Limb (tissue), 2 donors: ENCODE measurements around the gene SSH2.
A peak's percentile ranks its signal among the peaks of the same experiment; 100 is the strongest.
"Not testable (repeated sequence)": the region's sequence is repeated elsewhere in the genome, so short reads cannot be mapped to it uniquely, and the experiment has no call there.

Experiments used
- DNase-seq, 2 donors: peaks; one replicate each; pipeline ENCODE4 v3.0.0-alpha.2; 2016; ENCODE audit errors: extremely low spot score in 2 of 2

The SSH2 gene, protein sequence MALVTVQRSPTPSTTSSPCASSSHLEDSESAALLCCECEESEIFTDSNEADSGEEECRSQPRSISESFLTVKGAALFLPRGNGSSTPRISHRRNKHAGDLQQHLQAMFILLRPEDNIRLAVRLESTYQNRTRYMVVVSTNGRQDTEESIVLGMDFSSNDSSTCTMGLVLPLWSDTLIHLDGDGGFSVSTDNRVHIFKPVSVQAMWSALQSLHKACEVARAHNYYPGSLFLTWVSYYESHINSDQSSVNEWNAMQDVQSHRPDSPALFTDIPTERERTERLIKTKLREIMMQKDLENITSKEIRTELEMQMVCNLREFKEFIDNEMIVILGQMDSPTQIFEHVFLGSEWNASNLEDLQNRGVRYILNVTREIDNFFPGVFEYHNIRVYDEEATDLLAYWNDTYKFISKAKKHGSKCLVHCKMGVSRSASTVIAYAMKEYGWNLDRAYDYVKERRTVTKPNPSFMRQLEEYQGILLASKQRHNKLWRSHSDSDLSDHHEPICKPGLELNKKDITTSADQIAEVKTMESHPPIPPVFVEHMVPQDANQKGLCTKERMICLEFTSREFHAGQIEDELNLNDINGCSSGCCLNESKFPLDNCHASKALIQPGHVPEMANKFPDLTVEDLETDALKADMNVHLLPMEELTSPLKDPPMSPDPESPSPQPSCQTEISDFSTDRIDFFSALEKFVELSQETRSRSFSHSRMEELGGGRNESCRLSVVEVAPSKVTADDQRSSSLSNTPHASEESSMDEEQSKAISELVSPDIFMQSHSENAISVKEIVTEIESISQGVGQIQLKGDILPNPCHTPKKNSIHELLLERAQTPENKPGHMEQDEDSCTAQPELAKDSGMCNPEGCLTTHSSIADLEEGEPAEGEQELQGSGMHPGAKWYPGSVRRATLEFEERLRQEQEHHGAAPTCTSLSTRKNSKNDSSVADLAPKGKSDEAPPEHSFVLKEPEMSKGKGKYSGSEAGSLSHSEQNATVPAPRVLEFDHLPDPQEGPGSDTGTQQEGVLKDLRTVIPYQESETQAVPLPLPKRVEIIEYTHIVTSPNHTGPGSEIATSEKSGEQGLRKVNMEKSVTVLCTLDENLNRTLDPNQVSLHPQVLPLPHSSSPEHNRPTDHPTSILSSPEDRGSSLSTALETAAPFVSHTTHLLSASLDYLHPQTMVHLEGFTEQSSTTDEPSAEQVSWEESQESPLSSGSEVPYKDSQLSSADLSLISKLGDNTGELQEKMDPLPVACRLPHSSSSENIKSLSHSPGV (N-terminal part only)

DNA sequence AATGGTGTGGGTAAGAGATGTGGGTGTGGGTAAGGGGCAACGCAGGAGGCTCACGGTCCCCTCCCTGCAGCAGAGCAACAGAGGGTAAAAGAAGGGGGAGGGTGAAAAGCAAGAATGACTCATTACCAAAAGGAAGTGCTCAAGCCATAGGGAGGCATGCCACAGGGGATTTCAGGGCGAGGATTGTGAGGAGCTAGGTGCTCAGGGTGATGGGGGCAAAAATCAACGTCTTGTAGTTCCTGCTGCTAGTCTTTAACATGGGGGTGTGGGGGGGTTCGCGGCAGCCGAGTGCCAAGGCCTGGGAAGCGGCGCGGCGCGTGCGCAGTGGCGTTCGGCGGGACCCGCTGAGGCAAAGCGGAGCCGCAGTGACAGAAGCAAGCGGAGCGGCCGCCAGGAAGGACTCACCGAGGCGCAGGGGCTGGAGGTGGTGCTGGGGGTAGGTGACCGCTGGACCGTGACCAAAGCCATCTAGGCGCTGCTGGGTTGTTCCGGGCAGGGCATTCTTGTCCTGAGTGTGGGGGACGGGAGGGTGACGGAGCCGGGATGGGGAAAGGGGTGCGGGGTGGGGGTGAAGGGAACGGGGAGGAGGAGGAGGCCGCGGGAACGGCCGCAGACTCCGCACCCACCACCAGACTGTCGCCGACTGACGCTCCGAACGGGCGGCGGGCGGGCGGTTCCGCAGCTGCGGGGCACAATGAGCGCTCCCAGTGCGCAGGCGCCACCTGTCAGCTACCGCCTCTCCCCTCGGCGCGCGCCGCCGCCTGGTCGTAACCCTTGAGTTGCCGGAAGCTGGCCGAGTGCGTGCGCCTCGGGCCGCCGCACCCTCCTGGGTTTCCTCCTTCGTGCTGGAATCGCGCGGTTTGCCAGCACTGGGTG is at the start of gene SSH2:
TSS of gene SSH2 (minus strand) at position 696 of the 876 bp plus-strand sequence. CDS start at position 468, 228 bp downstream.
- DNase-seq: peak; percentile 92 to 94

DNA sequence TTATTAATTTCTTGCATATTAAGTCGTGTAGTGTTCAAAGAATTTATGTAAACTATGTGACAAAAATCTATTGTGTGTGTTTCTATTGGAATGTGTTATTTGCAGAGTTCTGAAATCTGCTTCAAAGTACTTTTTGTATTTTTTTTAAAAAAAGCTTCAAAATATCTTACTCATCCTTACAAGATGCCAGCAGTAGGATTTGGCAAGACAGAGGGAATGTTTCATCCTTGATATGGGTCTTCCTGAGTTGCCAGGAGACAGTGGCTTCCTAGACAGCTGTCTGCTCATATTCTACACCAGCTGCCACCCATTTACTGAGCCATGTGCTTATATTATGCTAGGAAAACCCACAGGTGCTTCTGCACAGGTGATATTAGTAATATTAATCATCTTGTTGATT is 47.8 kb upstream of the SSH2 start:
- DNase-seq: peak in 1 of 2 donors; percentile 14

DNA sequence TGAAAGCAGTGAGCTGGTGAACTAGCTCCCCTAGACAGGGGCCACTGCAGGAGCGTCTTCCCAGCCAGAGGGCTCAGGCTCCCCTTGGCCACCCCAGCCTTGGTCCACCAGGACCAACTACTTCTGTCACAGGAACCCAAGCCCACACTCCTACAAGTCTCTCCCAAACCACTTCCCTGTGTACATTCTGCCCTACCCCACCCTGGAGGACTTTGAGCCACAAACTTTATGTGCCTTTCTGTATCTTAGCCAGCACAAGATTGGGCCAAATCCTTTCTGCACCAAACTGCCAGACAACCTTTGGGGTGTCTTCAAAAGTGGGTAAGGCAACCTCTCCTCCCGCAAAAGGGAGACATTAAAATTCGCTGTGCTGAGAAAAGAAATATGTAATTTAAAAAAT is 43.0 kb upstream of the SSH2 start:
- no peak for DNase-seq

DNA sequence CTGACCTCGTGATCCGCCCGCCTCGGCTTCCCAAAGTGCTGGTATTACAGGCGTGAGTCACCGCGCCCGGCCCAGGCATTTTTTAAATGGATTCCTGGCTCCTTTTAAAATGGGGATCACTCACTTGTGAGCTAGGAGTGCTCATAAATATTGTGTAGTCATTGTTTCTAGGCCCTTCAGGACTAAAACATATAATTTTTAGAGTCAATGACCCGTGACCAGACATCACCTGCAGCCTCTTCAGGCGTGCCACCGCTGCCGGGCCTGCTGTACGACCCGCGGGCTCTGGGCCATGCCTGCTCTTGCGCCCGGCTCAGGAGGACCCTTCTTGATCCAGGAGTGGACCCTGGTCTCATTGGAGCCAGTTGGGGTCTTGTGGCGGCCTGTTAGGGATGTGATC is 42.2 kb upstream of the SSH2 start:
- DNase-seq: no peak

DNA sequence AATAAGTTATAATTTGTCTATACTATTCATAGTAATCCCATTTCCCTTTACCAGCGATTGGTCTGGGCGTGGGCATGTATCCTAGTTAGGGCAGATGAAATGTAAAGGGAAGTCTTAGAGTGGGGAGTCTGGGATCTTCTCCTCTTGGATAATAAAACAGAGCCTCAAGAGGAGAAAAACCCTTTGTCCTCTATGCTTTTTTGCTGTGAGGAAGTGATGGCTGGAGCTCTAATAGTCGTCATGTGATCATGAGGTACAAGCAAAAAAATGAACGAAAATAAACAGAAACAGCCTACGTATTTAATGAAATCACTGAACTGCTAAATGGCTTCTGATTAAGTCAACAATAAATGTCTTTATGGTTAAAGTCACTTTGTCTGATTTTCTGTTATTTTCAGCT is 38.2 kb upstream of the SSH2 start:
- DNase-seq: no peak

DNA sequence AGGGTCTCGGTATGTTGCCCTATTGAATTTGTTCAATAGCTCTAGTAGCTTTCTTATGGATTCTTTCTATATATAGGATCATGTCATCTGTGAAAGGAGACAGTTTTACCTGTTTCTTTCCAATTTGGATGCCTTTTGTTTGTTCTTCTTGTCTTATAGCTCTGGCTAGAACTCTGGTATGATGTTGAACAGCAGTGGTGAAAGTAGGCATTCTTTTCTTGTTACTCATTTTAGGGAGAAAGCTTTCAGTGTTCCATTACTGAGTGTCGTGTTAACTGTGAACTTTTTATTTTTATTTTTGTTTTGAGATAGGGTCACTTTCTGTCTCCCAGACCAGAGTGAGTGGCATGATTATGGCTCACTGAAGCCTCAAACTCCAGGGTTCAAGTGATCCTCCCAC is 32.6 kb upstream of the SSH2 start:
- DNase-seq: no peak

DNA sequence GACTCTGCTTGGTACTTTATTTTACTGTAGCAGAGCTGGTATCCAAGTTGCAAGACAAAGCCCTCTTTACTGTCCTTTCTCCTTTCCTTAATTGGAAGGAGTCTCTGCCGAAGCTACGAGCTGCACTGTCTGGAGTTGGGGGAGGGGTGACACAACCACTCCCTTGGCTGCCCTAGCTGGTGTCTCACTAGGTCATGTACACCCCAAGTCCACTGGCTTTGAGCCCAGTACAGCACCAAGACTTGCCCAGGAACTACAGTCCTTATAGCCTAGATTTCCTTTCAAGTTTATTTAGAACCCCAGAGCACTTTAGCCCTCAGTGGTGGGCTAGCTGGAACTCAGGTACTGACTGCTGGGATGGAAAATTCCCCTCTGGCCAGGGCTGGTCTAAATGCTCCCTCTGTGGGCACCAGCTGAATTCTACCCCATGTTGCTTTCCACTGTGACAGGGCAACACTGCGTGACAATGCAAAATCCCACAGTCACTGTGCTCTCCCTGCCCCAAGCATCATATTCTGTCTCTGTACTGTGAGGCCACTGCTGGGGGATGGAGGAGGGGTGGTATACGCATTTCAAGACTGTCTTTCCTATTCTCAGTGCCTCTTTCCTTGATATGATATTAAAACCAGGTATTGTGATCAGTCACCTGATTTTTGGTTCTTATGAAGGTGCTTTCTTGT is 29.8 kb upstream of the SSH2 start:
- DNase-seq: no peak

DNA sequence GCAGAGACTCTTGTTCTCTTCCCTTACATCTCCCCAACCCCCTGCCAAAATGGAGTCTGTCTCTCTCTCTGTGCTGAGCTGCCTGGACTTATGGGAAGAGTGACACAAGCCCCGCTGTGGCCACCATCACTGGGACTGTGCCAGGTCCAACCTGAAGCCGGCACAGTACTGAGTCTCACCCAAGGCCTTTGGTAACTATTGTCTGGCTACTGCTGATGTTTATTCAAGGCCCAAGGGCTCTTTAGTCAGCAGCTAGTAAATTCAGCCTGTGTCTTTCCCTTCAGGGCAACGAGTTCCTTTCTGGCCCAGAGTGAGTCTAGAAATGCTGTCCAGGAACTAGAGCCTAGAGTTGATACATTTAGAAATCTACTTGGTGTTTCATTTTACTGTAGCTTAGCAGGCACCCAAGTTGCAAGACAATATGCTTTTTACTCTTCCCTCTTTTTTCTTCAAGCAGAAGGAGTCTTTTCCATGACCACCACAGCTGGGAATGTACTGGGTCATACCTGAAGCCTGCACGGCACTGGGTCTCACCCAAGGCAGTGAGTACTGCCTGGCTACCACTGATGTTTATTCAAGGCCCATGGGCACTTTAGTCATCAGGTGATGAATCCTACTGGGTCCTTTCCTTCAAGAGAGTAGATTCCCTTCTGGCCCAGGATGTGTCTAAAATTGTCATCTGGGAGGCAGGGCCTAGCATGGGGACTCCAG is 29.1 kb upstream of the SSH2 start:
- no peak for DNase-seq

DNA sequence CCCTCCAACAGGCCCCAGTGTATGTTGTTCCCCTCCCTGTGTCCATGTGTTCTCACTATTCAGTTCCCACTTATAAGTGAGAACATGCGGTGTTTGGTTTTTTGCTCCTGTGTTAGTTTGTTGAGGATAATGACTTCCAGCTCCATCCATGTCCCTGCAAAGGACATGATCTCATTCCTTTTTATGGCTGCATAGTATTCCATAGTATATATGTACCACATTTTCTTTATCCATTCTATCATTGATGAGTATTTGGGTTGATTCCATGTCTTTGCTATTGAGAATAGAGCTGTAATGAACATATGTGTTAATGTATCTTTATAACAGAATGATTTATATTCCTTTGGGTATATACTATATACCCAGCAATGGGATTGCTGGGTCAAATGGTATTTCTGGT is 27.5 kb upstream of the SSH2 start:
- not testable (repeated sequence) for DNase-seq

DNA sequence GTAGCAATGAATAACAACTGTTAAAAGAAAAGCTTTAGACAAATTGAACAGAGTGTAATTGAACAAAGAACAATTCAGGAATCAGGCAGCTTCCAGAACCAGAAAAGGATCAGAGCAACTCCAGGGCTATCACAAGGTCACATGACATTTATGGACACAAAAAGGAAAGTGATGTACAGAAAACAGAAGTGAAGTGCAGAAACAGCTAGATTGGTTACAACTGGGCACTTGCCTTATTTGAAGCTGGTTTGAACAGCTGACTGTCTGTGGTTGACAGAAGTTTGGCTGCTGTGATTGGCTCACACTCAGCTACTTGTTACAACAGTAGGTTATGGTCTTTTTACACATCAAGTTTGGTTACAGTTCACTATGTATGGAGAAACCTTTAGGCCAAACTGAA is 26.2 kb upstream of the SSH2 start:
- DNase-seq: no peak

DNA sequence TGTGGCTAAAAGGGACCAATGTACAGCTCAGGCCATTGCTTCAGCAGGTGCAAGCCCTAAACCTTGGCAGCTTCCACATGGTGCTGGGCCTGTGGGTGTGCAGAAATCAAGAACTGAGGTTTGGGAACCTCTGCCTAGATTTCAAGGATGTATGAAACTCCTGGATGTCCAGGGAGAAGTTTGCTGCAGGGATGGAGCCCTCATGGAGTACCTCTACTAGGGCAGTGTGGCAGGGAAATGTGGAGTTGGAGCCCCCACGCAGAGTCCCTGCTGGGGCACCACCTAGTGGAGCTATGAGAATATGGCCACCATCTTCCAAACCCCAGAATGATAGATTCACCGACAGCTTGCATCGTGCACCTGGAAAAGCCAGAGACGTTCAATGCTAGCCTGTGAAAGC is 24.4 kb upstream of the SSH2 start:
- no peak for DNase-seq

DNA sequence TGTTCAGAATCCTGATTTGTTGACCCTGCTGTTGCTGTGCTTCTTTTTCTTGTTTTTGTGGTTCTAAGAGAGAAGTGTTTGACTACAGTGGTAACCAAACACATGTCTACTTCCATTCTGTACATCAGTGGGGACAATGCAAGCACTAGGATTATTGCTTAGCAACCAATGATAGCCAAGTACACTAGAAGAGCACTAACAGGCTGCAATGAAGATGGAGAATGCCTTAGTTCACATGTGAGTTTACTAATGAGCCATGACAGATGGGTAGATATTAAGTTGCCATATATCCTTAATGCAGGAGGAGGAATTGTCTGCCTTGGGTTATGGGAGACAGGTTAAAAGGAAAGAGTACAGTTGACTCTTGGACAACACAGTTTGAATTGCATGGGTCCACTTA is 19.7 kb upstream of the SSH2 start:
- DNase-seq: no peak

DNA sequence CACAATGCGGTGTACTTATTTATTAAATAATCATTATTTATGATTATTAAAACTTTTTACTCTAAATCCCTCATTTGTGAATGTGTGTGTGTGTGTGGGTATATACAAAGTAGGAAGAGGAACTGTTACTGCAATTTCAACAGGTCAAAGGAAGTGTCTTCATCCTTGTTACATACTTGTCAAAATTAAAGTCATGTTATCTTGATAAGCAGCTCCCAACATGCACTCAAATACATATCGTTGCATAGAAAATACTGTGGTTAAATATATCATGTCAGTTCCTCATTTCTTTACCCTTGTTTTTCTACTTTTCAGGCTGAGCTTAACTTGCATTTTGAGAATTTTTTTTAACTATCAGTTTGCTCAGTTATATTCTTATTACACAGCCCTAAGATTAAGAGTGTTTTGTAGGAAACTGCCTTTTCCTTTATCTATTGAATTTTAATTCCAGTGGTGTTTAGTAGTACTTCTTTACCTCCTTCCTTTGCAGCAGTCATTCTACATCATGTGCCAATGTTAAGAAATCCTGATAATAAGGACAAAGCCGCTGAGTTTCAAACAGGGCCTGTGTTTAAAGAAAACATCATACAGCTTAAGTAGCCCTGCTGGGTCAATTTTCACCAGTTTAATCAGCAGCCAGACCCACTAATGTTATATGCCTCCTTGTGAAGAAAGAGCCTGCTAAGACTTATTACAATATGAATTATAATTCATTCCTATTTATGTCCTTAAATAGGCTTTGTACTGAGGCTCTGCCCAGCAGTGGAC is 18.6 kb upstream of the SSH2 start:
- no peak for DNase-seq

DNA sequence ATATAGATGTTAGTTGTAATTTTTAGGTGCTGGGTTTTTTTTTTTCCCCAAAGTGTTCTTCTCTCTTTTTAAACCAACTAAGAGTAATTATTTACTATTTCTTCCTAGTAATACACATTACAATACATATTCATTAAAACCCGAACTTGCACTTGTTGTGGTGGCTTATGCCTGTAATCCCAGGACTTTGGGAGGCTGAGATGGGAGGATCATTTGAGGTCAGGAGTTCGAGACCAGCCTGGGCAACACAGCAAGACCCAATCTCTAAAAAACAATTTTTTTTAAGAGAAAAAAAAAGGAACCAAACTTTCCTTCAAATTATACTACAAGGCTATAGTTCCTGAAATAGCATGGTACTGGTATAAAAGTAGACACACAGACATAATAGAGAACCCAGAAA is 15.3 kb upstream of the SSH2 start:
- no peak for DNase-seq

DNA sequence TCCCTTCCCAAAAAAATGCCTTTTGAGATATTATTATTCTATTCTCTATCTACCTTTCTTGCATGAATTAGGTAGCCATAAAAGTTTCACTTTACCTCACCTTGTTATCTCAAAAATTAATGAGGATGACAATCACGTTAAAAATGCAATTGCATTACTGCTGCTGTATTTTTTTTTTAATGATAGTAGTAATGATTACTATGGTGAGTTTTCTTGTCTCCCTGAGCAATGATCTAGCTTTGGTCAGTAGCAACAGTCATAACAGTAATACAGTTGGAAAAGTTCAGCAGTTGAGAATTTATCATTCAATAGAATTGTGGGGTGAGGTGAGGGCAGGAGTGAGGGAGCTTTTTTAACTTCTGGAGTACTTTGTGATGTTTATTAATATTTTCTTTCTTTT is 11.3 kb upstream of the SSH2 start, which contains the start of gene EFCAB5:
TSS of gene EFCAB5 (plus strand) at position 301 of the 400 bp plus-strand sequence. CDS start 163 bp downstream, outside the sequence.
- DNase-seq: no peak

DNA sequence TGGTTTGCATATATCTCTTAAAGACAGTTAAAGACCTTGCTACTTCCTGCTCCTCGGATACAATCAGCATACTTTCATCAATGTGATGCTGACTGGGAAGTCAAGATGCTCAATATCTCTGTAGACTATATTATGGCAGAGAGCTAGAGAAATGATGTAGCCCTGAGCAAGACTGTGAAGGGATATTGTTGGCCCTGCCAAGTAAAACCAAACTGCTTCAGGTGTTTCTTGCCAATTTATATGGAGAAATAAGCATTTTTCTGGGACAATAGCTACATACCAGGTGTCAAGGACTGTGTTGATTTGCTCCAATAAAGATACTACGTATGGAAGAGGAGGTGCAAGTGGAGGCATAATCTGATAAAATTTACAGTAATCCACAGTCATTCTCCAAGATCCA is 6.7 kb upstream of the SSH2 start:
- DNase-seq: no peak

DNA sequence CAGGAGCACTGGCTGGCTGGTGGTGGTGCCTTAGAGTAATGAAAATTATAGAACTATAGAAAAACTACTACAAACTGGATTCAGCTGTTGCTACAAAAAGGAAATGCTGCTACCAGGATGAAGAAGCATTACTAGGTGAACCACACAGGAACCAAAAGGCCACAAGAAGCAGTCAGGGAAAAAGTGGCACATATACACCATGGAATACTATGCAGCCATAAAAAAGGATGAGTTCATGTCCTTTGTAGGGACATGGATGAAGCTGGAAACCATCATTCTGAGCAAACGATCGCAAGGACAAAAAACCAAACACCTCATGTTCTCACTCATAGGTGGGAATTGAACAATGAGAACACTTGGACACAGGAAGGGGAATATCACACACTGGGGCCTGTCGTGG is 5.9 kb upstream of the SSH2 start:
- DNase-seq: not testable (repeated sequence)

DNA sequence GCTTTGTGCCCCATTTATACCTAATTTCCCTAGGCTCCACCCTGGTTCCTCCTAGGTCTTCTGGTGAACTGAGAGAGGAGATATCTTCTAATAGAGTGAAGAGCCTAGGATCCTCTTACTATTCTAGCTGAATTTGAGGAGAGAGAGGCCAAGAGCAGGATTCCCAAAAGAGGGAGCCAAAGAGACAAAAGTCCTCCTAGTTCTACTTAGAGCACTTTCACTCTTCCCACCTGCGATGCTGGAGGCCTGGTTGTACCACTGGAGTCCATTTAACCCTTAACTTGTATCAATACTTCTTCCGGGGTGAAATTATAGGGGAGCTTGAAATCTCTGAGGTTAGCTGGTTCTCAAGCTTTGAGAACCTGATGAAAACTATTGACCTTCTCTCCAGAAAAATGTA is 3.4 kb upstream of the SSH2 start:
- no peak for DNase-seq
